Right atrium auricular region (tissue), 2 donors: Measurements from ENCODE around the gene CAMK1D. TPM values are rescaled to one million over a fixed set of nuclear protein-coding genes. Genes with fewer than 3 reads are reported as not detected.

Experiments
- DNase-seq: peaks from one replicate; pipeline ENCODE4 v3.0.0-alpha.2; 2019; ENCODE audit warnings: low spot score
- H3K27ac ChIP-seq, 2 donors: fragments of 200-600 bp; sonication (generic); 1 replicate in 1 of 2; 2 replicates in 1 of 2; pipeline ENCODE4 v1.5.1; 2016 to 2019
- H3K27me3 ChIP-seq, 2 donors: fragments of 200-600 bp; sonication (generic); one replicate each; pipeline versions ENCODE4 v1.5.1 to v1.6.0; 2017 to 2019
- H3K36me3 ChIP-seq: fragments of 200-600 bp; sonication (generic); one replicate; pipeline ENCODE4 v1.5.1; 2016
- H3K4me1 ChIP-seq, 2 donors: fragments of 200-600 bp; sonication (generic); one replicate each; pipeline versions ENCODE4 v1.5.1 to v1.6.0; 2017 to 2019
- H3K4me3 ChIP-seq, 2 donors: fragments of 200-600 bp; sonication (generic); 1 replicate in 1 of 2; 2 replicates in 1 of 2; pipeline ENCODE4 v1.5.1; 2017 to 2019; ENCODE audit warnings: mild to moderate bottlenecking in 1 of 2, moderate library complexity in 1 of 2
- H3K9me3 ChIP-seq, 2 donors: fragments of 200-600 bp; sonication (generic); one replicate each; pipeline ENCODE4 v1.5.1; 2019
- CTCF ChIP-seq, 2 donors: fragments of 200-600 bp; sonication (generic); IDR thresholded peaks; one replicate each; pipeline ENCODE4 v1.5.1; 2019; ENCODE audit warnings: antibody characterized with exemption in 2 of 2
- total RNA-seq, 2 donors: library from RNA; depleted of rRNA; stranded (reverse); fragments of >200 nt; gene quantifications; one replicate each; pipeline ENCODE4 v1.1.0, GENCODE V29; 2016

CAMK1D gene
- total RNA-seq, 2 donors from 2014 or later, result 24.5 to 27.2 TPM

- no peaks in the 10 kb centered on the region for H3K36me3 ChIP-seq
- peaks cover 0 to 14% of the 10 kb centered on the region in 2 donors for H3K4me1 ChIP-seq
- TF ChIP-seq CTCF (IDR thresholded peaks at IDR 0.05), result no peak
- H3K9me3 ChIP-seq, result no peaks in the 10 kb centered on the region
- H3K27me3 ChIP-seq, result no peaks in the 10 kb centered on the region
- H3K4me3 ChIP-seq, result no peak overlapping the region
- no peak for DNase-seq
- no peak overlapping the region for H3K27ac ChIP-seq
Measured at GRCh38 chr10:12796401-12797160, 447.2 kb downstream of the CAMK1D start.

- Histone ChIP-seq H3K36me3 (no peaks in the 10 kb centered on the region), H3K27ac (no peak overlapping the region), H3K4me3 (no peak overlapping the region), H3K9me3 (no peaks in the 10 kb centered on the region), H3K27me3 (no peaks in the 10 kb centered on the region), H3K4me1 (peaks cover 0 to 14% of the 10 kb centered on the region in 2 donors)
- DNase-seq, result no peak
- no peak for TF ChIP-seq CTCF (IDR thresholded peaks at IDR 0.05)
Measured at GRCh38 chr10:12797471-12798262, 448.3 kb downstream of the CAMK1D start.

GRCh38 chr10:12799144-12799543, 449.8 kb downstream of the CAMK1D start:
- Histone ChIP-seq H3K9me3 (no peaks in the 10 kb centered on the region), H3K4me1 (peaks cover 0 to 14% of the 10 kb centered on the region in 2 donors), H3K4me3 (no peak overlapping the region), H3K27ac (no peak overlapping the region), H3K36me3 (no peaks in the 10 kb centered on the region), H3K27me3 (no peaks in the 10 kb centered on the region)
- DNase-seq, result no peak
- no peak for TF ChIP-seq CTCF (IDR thresholded peaks at IDR 0.05)

- H3K4me3 ChIP-seq, result no peak overlapping the region
- no peaks in the 10 kb centered on the region for H3K27me3 ChIP-seq
- H3K36me3 ChIP-seq, result no peaks in the 10 kb centered on the region
- H3K9me3 ChIP-seq, result no peaks in the 10 kb centered on the region
- peaks cover 0 to 14% of the 10 kb centered on the region in 2 donors for H3K4me1 ChIP-seq
- H3K27ac ChIP-seq, result no peak overlapping the region
- TF ChIP-seq CTCF (IDR thresholded peaks at IDR 0.05), result no peak
- DNase-seq, result no peak
Measured at GRCh38 chr10:12799714-12800113, 450.4 kb downstream of the CAMK1D start.

GRCh38 chr10:12800302-12800701, 451.0 kb downstream of the CAMK1D start:
- DNase-seq, result no peak
- peaks cover 0 to 8% of the 10 kb centered on the region in 2 donors for H3K4me1 ChIP-seq
- H3K9me3 ChIP-seq, result no peaks in the 10 kb centered on the region
- no peak overlapping the region for H3K4me3 ChIP-seq
- no peaks in the 10 kb centered on the region for H3K36me3 ChIP-seq
- no peaks in the 10 kb centered on the region for H3K27me3 ChIP-seq
- TF ChIP-seq CTCF (IDR thresholded peaks at IDR 0.05), result no peak
- H3K27ac ChIP-seq, result no peak overlapping the region
